Esophagus muscularis mucosa (tissue), 4 donors: ENCODE data around the gene FABP3.

ENCODE experiments used
- CTCF ChIP-seq, 3 experiments: fragments of 200-600 bp in 2 of 3; fragments of 450-650 bp in 1 of 3; sonication (generic) in 2 of 3; IDR thresholded peaks; one replicate each; pipeline ENCODE4 v1.5.1; 2017 to 2019; ENCODE audit warnings: antibody characterized with exemption in 3 of 3, mild to moderate bottlenecking in 2 of 3, moderate library complexity in 1 of 3
- EP300 ChIP-seq: sonication (generic); formaldehyde crosslinking; IDR thresholded peaks from one replicate; pipeline ENCODE4 v1.6.1; 2017; ENCODE audit warnings: antibody characterized with exemption
- POLR2A ChIP-seq: fragments of 450-650 bp; IDR thresholded peaks from one replicate; pipeline ENCODE4 v1.6.1; 2017; ENCODE audit warnings: antibody characterized with exemption, moderate library complexity, mild to moderate bottlenecking, low read depth
- POLR2AphosphoS5 ChIP-seq, 2 donors: sonication (generic); formaldehyde crosslinking; IDR thresholded peaks; one replicate each; pipeline ENCODE4 v1.6.1; 2017; ENCODE audit warnings: antibody characterized with exemption in 2 of 2

DNA sequence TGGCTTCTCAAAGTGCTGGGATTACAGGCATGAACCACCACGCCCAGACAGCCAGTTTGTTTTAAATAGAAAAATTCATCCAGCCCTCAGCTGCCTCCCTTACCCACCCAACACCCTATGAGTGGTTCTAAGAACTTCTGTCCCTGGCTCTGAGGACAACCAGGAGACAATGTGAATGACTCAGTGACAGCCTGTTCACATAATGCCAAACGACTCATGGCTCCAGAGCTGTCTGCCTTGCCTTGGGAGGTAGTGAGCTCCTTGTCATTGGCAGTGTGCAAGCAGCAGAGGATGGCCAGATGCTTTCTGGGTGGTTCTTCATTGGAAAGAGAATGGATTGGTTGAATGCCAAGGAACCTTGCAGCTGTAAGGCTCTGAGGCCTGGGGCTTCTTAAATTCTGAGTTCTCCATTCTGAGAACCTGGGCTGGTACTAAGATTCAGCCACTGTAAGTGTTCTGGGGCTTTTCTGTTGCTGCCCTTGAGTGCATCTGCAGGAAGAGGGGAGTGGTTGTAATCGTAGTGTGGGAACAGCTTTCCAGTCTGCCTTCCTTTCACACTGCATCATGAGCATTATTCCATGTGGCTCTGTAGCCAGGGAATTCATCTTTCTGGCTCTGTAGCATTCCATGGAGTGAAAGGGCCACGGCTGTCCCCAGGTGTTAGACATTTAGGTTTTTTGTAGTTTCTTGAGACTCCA is 45.9 kb upstream of the FABP3 start:
- no peak for TF ChIP-seq CTCF (IDR thresholded peaks at IDR 0.05)
- no peak for TF ChIP-seq POLR2A
- no peak for TF ChIP-seq POLR2AphosphoS5 (IDR thresholded peaks at IDR 0.05)
- TF ChIP-seq EP300, result no peak
